ENCODE measurements around the gene CACNA2D4.

GRCh38 chr12:1853716-1854115 lies 64.7 kb downstream of the CACNA2D4 start:
- TF ChIP-seq CTCF (IDR thresholded peaks at IDR 0.05; ENCODE audit: insufficient read depth, low read length) (no peak), POLR2AphosphoS5 (IDR thresholded peaks at IDR 0.05; ENCODE audit: low read depth) (no peak), REST (IDR thresholded peaks at IDR 0.05; ENCODE audit: insufficient replicate concordance, low read depth) (no peak)
